Astrocyte (in vitro differentiated cells and primary cell): ENCODE measurements around the gene SCARF2.

Experiments used
- CTCF ChIP-seq: IDR thresholded peaks from 2 replicates; pipeline ENCODE4 v1.5.1; 2011; ENCODE audit warnings: low read depth, mild to moderate bottlenecking, inconsistent platforms, low read length, moderate library complexity; ENCODE audit not compliant: insufficient read depth
- EZH2 ChIP-seq: IDR thresholded peaks from 2 replicates; pipeline ENCODE4 v1.6.1; 2012; ENCODE audit warnings: mild to moderate bottlenecking, low read length, inconsistent platforms; ENCODE audit not compliant: insufficient read depth

- TF ChIP-seq CTCF = no peak
- TF ChIP-seq EZH2 = no peak
These were observed 29.2 kb upstream of the SCARF2 start for GRCh38 chr22:20466659-20467379.
